Activated CD4-positive, alpha-beta T cell treated with anti-CD3 and anti-CD28 coated beads for 48 hours (primary cell): ENCODE data around the gene GNA12.
A peak's percentile ranks its signal among the peaks of the same experiment; 100 is the strongest.

ENCODE experiments used
- DNase-seq: peaks from one replicate; pipeline ENCODE4 v3.0.0-alpha.2; 2020

GNA12 gene

GRCh38 chr7:2844153-2845033, at the start of gene GNA12:
GNA12 (minus strand) TSS chr7:2844308; CDS start chr7:2844161, 147 bp downstream.
- peak; percentile 99 for DNase-seq

GRCh38 chr7:2893411-2893861, 49.3 kb upstream of the GNA12 start:
- no peak for DNase-seq

DNA sequence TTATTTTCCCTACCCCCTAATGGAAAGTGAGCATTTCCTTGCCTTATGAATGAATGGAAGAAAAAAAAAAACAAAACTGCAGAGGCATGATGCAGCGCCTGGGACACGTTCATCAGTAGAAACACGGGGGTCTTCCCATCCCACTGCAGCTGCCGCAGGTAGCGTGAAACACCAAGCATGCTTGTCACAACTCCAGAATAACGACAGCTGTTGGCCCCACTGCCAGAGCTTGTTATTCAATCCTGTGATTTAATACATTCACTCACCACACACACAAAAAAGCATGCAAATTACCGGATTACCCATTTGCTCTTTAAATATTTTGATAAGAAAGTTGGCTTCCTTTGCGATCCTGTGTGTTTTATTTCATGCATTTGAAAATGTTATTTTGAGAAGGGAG, 48.4 kb upstream of the GNA12 start:
- DNase-seq: no peak

DNA sequence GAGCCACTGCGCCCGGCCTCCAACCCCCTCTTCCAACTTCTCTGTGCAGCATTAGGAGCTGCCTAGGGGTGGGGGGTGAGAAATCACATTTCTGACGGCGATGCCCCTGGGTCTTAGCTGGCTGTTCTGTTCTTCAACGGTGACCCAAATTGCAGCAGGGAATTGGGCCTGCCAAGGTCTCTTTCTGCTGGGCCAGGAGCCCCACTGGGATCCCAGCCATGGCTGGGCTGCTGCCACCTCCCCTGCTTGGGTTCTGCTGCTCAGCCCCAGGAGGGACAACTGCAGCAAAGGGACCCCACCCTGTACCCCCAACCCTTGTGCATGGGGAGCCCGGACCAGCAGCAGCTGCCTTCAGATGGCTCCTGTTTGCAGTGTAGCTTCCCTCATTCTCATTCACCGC, 43.7 kb upstream of the GNA12 start:
- DNase-seq: no peak

GRCh38 chr7:2886900-2887299, 42.8 kb upstream of the GNA12 start:
- DNase-seq: peak; percentile 65

DNA sequence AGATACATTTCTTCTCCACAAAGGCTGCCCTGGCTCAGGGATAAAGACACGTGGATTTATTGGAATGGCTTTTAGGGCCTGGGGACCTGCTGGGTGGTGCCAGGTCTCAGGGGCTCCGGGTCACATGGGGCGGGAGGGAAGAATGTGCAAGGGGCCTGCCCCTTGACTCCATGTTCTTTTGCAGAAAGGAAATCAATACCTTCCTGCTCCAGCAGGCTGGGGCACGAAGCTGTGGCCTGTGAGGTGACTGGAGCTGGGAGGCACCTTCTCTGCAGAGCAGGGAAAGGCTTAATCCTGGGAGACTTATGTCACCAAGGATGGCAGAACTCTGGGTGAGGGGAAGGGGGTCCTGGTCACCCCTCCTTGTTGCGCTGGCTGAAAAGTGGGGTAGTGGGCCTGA, 42.3 kb upstream of the GNA12 start:
- DNase-seq: no peak

- DNase-seq: no peak
These were observed 40.1 kb upstream of the GNA12 start for GRCh38 chr7:2884161-2884560.

DNA sequence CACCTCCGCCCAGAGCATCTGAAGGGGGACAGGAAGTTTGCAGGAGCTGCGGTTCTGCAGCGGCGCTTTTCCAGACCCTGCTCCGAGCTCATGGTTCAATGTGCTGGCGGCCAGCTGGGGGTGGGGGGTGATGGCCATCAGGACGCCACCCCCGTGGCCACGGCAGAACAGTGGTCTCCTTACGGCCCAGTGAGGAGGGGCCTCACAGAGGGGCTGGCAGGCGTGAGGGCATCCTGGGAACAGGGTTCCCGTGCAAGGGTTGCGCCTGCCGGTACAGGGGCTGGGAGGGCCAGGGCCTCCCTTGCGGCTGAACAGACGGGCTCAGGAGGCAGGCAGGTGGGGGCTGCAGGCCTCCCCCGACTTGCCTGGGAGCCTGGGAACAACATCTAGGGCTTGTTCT, 39.0 kb upstream of the GNA12 start:
- DNase-seq: no peak

GRCh38 chr7:2882111-2882510, 38.0 kb upstream of the GNA12 start:
- no peak for DNase-seq

DNA sequence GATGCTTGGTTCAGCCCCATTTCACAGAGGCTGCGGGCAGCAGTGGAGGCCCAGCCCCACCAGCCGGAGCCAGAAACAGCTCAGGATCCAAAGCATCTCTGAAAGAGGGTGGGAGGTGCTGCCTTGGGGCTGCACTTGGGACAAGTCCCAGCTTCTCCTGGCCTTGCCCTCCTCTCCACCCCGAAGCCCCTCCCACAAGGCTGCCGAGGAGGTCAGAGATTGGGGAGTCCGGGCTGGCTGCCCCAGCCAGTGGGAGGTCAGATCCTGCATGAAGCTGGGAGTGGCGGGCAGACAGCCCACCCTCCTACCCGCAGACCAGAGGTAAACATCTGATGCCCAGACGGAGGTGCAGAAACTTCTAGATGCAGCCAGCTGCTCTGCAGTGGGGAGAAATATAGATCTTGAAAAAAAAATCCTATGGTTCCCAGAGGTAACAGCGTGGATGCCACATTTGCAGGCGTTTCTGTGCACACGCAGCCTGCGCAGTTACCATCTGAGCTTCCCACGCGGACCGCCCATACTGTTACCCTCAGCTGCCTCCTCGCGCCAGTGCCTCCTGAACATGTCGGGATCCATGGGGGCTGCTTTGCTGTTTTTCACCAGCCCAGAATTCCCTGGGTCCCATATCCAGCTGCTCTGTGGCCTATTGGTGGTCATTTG, 36.9 kb upstream of the GNA12 start:
- DNase-seq: no peak

- no peak for DNase-seq
These were observed 35.9 kb upstream of the GNA12 start for GRCh38 chr7:2880051-2880450.

- DNase-seq: no peak
These were observed 35.2 kb upstream of the GNA12 start for GRCh38 chr7:2879354-2879753.

DNA sequence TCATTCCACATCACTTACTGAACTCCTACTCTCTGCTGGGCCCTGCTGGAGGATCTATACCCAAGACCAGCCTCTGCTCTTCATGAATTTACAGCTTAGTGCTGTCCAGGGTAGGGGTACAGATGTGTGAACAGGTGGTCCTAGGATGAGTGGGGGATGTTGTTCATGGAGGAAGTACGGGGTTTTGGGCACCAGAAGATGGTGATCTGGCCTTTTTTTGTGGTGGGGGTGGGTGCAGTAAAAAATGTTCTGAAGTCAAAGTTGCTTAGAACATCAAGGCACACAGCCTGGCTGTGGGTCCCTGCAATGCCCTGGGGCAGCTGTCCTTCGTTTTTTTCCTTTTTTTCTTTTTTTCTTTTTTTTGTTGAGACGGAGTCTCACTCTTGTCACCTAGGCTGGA, 34.2 kb upstream of the GNA12 start:
- no peak for DNase-seq

DNA sequence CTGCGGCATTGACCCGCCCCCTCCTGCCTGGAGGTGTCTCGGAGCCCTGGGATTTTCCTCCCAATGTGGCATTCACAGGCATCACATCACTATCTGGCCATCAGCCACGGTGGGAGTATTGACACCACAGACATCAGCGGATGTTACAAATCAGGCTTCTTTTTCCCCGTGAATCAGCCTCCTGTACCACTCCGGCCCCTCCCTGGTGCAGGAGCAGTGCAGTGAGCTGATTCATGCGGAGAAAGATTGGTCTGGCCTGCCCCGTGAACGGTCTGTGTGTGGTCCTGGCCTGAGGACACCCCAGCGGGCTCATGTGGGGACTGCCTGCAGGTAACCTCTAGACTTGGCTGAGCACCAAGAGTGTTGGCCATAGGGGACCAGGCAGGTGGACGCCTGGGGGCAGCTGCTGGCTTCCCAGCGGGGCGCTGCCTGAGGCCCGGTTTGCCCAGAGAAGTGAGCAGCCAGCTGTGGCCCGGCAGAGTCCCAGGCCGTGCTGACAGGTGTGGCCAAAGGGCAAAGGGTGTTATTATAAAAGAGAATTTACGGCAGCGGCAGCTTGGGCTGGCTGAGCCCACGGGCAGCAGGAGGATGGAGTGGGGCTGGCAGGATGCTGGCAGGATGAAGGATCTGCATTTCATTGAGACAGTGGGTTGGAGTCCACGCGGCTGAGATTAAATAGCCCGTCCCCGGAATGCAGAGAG, 32.1 kb upstream of the GNA12 start:
- DNase-seq: no peak

- peak; percentile 46 for DNase-seq
These were observed 29.8 kb upstream of the GNA12 start for GRCh38 chr7:2873686-2874551.

GRCh38 chr7:2873146-2873545, 29.0 kb upstream of the GNA12 start:
- no peak for DNase-seq

DNA sequence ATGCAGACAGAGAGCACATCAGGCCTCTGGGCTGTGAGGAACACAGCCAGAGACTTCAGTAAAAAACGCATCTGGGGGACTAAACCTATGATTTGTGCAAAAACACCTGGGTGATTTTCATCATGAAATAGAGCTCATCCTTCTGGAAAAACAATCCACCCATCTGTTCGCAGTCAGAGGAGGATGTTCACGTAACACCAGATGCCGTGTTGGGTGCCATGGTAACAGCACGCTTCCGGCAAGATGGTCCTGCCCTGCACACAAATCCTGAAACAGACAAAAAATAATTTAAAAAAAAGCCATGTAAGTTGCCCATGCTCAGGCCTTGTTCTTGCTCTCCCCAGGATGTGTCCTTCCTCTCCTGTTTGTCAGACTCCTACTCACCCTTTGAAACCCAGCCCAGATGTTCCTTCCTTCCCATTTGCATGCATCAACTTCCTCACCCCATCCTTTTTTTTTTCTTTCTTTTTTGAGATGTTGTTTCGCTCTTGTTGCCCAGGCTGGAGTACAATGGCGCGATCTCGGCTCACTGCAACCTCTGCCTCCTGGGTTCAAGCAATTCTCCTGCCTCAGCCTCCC, 28.3 kb upstream of the GNA12 start:
- DNase-seq: no peak

- peak; percentile 76 for DNase-seq
These were observed 26.4 kb upstream of the GNA12 start for GRCh38 chr7:2870471-2870931.

- DNase-seq: no peak
These were observed 25.9 kb upstream of the GNA12 start for GRCh38 chr7:2869981-2870380.

DNA sequence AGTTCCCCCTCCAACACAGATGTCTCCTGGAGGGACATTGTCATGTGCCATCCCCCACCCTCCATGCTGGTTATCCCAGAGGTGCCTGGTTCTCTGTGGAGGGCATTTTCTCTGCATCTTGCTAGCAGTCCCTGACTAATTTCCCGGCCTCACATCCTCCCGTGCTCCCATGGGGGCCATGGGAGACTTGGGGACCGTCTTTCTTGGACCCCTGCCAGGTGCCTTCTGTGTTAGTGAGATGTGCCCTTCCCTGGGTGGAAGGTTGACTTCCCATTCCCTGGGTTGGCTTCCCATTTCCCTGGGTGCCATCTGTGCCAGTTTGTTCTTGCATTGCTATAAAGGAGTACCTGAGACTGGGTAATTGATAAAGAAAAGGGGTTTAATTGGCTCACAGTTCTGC, 22.5 kb upstream of the GNA12 start:
- DNase-seq: no peak

- peak; percentile 84 for DNase-seq
These were observed 21.0 kb upstream of the GNA12 start for GRCh38 chr7:2864999-2865670.
